ENCODE results near the gene VPS25.

VPS25 gene

GRCh38 chr17:42784409-42784808, 11.2 kb downstream of the VPS25 start:
- TF ChIP-seq ZNF384 (IDR thresholded peaks at IDR 0.05), result no peak
- no peak for TF ChIP-seq FOXM1 (IDR thresholded peaks at IDR 0.05; ENCODE audit: borderline replicate concordance)
- no peak for TF ChIP-seq FOXK2 (IDR thresholded peaks at IDR 0.05)
- TF ChIP-seq CTBP1 (IDR thresholded peaks at IDR 0.05; ENCODE audit: borderline replicate concordance), result no peak
- TF ChIP-seq, protein P1, sequence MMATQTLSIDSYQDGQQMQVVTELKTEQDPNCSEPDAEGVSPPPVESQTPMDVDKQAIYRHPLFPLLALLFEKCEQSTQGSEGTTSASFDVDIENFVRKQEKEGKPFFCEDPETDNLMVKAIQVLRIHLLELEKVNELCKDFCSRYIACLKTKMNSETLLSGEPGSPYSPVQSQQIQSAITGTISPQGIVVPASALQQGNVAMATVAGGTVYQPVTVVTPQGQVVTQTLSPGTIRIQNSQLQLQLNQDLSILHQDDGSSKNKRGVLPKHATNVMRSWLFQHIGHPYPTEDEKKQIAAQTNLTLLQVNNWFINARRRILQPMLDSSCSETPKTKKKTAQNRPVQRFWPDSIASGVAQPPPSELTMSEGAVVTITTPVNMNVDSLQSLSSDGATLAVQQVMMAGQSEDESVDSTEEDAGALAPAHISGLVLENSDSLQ (IDR thresholded peaks at IDR 0.05), result no peak
- TF ChIP-seq L3MBTL2 (conservative IDR thresholded peaks at IDR 0.05), result no peak
- no peak for TF ChIP-seq BHLHE40 (IDR thresholded peaks at IDR 0.05; ENCODE audit: borderline replicate concordance)
- TF ChIP-seq ARNT (IDR thresholded peaks at IDR 0.05), result no peak
- TF ChIP-seq SUZ12 (IDR thresholded peaks at IDR 0.05), result no peak
- no peak for TF ChIP-seq FOXA1 (IDR thresholded peaks at IDR 0.05)
- no peak for TF ChIP-seq HDGF (IDR thresholded peaks at IDR 0.05; ENCODE audit: borderline replicate concordance)
- TF ChIP-seq TARDBP (IDR thresholded peaks at IDR 0.05), result no peak
- no peak for TF ChIP-seq LEF1 (IDR thresholded peaks at IDR 0.05; ENCODE audit: borderline replicate concordance)
- TF ChIP-seq ELF4 (IDR thresholded peaks at IDR 0.05), result no peak
- TF ChIP-seq SP1 (IDR thresholded peaks at IDR 0.05), result no peak
- TF ChIP-seq NFRKB (IDR thresholded peaks at IDR 0.05), result no peak
- ChIA-PET POLR2A (no interaction called here), CTCF (no interaction called here)
- no peak for DNase-seq (ENCODE audit: extremely low spot score)

- POLR2A ChIA-PET, result no interaction called here
- TF ChIP-seq BHLHE40 (IDR thresholded peaks at IDR 0.05; ENCODE audit: borderline replicate concordance) (no peak), FOXA1 (IDR thresholded peaks at IDR 0.05) (no peak), TARDBP (IDR thresholded peaks at IDR 0.05) (no peak)
- CTCF ChIA-PET, result interaction anchor here (0.6 kb wide), 1 partner anchor 31 kb away, joined by 3 read pairs; no protein-coding TSS in a partner anchor
- no peak for DNase-seq (ENCODE audit: extremely low spot score)
Measured at GRCh38 chr17:42784811-42785592, 11.8 kb downstream of the VPS25 start.

- ChIA-PET POLR2A (interaction anchor here (0.7 to 2.4 kb wide), 3 partner anchors 9 to 14 kb away, joined by 3 to 20 read pairs (median 4); partner anchors contain the start of genes CNTD1, COA3 and VPS25), CTCF (interaction anchor here (0.5 to 0.6 kb wide), 2 partner anchors 11 to 24 kb away, joined by 3 read pairs; partner anchors contain the start of gene COA3)
- no peak for DNase-seq (ENCODE audit: extremely low spot score)
- TF ChIP-seq ARNT (IDR thresholded peaks at IDR 0.05) (no peak), FOXA1 (IDR thresholded peaks at IDR 0.05) (no peak), BHLHE40 (IDR thresholded peaks at IDR 0.05; ENCODE audit: borderline replicate concordance) (no peak), SP1 (IDR thresholded peaks at IDR 0.05) (no peak), HDGF (IDR thresholded peaks at IDR 0.05; ENCODE audit: borderline replicate concordance) (no peak)
- TF ChIP-seq, protein P1 (IDR thresholded peaks at IDR 0.05), result no peak
Measured at GRCh38 chr17:42787266-42787665, 14.0 kb downstream of the VPS25 start.

- no peak for DNase-seq (ENCODE audit: extremely low spot score)
- ChIA-PET POLR2A (interaction anchor here (0.7 to 2.0 kb wide), 3 partner anchors 11 to 42 kb away, joined by 3 to 14 read pairs (median 3); partner anchors contain the start of genes VPS25 and WNK4), CTCF (interaction anchor here (1.0 kb wide), 1 partner anchor 14 kb away, joined by 4 read pairs; no protein-coding TSS in a partner anchor)
- TF ChIP-seq ZNF384 (IDR thresholded peaks at IDR 0.05) (no peak), TARDBP (IDR thresholded peaks at IDR 0.05) (no peak), CTBP1 (IDR thresholded peaks at IDR 0.05; ENCODE audit: borderline replicate concordance) (no peak), FOXA1 (IDR thresholded peaks at IDR 0.05) (no peak), SP1 (IDR thresholded peaks at IDR 0.05) (no peak), NFRKB (IDR thresholded peaks at IDR 0.05) (no peak), FOXM1 (IDR thresholded peaks at IDR 0.05; ENCODE audit: borderline replicate concordance) (no peak), SUZ12 (IDR thresholded peaks at IDR 0.05) (no peak), FOXK2 (IDR thresholded peaks at IDR 0.05) (no peak), L3MBTL2 (conservative IDR thresholded peaks at IDR 0.05) (no peak), HDGF (IDR thresholded peaks at IDR 0.05; ENCODE audit: borderline replicate concordance) (no peak), ELF4 (IDR thresholded peaks at IDR 0.05) (no peak), BHLHE40 (IDR thresholded peaks at IDR 0.05; ENCODE audit: borderline replicate concordance) (no peak), LEF1 (IDR thresholded peaks at IDR 0.05; ENCODE audit: borderline replicate concordance) (no peak), ARNT (IDR thresholded peaks at IDR 0.05) (no peak)
- TF ChIP-seq, protein P1 (IDR thresholded peaks at IDR 0.05), result no peak
Measured at GRCh38 chr17:42791948-42792347, 18.7 kb downstream of the VPS25 start.

DNA sequence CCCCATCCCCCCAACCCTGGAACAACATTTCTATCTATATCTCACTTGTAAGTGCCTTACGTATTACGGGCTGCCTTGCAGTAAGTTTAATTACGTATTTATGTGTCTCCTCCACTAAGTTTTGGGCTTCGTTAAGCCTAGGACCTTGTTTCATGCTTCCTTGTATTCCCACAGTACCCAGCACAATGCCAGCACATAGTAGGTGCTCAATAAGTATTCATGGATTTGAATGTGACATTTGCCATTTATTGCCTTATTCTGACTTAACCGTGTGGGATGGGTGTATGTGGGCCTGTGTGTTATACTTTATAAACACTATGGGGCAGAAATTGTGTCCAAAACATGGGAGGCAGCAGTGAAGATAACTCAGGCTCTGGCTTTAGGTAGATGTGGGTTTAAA, 19.3 kb downstream of the VPS25 start:
- ChIA-PET CTCF (no interaction called here), POLR2A (interaction anchor here (1.0 to 2.0 kb wide), 2 partner anchors 12 to 19 kb away, joined by 3 to 14 read pairs; partner anchors contain the start of genes VPS25 and WNK4)
- DNase-seq (ENCODE audit: extremely low spot score), result no peak
- TF ChIP-seq ZNF384 (IDR thresholded peaks at IDR 0.05) (no peak), LEF1 (IDR thresholded peaks at IDR 0.05; ENCODE audit: borderline replicate concordance) (no peak), ELF4 (IDR thresholded peaks at IDR 0.05) (no peak), SUZ12 (IDR thresholded peaks at IDR 0.05) (no peak), NFRKB (IDR thresholded peaks at IDR 0.05) (no peak), BHLHE40 (IDR thresholded peaks at IDR 0.05; ENCODE audit: borderline replicate concordance) (no peak), FOXK2 (IDR thresholded peaks at IDR 0.05) (no peak), TARDBP (IDR thresholded peaks at IDR 0.05) (no peak), HDGF (IDR thresholded peaks at IDR 0.05; ENCODE audit: borderline replicate concordance) (no peak), FOXA1 (IDR thresholded peaks at IDR 0.05) (no peak)
- TF ChIP-seq, protein P1 (IDR thresholded peaks at IDR 0.05), result no peak
